GM06990 (cell line): Measurements from ENCODE around the gene RALGAPA2.

Experiments used
- DNase-seq: peaks from one replicate; pipeline ENCODE4 v3.0.0-alpha.2; 2011; ENCODE audit not compliant: insufficient read length; ENCODE audit errors: extremely low read depth
- H3K27me3 ChIP-seq: replicated peaks from 2 replicates; pipeline ENCODE4 v1.6.0; 2011; ENCODE audit warnings: low read length; ENCODE audit not compliant: control insufficient read depth, insufficient read depth
- H3K36me3 ChIP-seq: 2 replicates; pipeline ENCODE4 v1.5.1; 2011; ENCODE audit warnings: low read length; ENCODE audit not compliant: control insufficient read depth, insufficient read depth
- H3K4me3 ChIP-seq: replicated peaks from 2 replicates; pipeline ENCODE4 v1.5.1; 2011; ENCODE audit warnings: low read depth, mild to moderate bottlenecking, control low read depth, low read length
- TF ChIP-seq, protein P1 (sequence below): IDR thresholded peaks from 2 replicates; pipeline ENCODE4 v1.5.1; 2011; ENCODE audit warnings: low read length, control low read depth, mild to moderate bottlenecking, inconsistent platforms; ENCODE audit not compliant: insufficient read depth, poor library complexity, severe bottlenecking

The RALGAPA2 gene

DNA sequence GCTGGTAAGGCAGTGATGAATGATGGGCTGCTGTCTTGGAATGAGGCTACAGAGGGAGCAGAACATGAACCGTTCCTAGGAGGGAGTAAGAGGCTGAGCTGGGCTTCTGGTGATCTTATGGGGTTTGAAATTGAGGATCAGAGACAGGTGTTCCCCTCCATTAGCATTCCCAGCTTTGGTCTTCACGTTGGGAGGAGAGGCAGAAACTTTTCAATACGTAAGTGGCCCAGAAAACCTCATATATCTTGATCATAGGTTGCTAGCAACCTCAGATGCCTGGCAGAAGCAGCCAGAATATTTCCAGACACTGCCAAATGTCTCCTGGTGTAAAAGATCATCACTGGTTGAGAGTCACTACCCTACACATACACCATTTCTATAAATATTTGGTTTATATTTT, 177.4 kb downstream of the RALGAPA2 start:
- H3K27me3 ChIP-seq: no peaks in the 10 kb centered on the region
- H3K36me3 ChIP-seq: peaks cover 2% of the 10 kb centered on the region
- DNase-seq: no peak
- no peak overlapping the region for H3K4me3 ChIP-seq
- TF ChIP-seq, protein P1, sequence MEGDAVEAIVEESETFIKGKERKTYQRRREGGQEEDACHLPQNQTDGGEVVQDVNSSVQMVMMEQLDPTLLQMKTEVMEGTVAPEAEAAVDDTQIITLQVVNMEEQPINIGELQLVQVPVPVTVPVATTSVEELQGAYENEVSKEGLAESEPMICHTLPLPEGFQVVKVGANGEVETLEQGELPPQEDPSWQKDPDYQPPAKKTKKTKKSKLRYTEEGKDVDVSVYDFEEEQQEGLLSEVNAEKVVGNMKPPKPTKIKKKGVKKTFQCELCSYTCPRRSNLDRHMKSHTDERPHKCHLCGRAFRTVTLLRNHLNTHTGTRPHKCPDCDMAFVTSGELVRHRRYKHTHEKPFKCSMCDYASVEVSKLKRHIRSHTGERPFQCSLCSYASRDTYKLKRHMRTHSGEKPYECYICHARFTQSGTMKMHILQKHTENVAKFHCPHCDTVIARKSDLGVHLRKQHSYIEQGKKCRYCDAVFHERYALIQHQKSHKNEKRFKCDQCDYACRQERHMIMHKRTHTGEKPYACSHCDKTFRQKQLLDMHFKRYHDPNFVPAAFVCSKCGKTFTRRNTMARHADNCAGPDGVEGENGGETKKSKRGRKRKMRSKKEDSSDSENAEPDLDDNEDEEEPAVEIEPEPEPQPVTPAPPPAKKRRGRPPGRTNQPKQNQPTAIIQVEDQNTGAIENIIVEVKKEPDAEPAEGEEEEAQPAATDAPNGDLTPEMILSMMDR: no peak

DNA sequence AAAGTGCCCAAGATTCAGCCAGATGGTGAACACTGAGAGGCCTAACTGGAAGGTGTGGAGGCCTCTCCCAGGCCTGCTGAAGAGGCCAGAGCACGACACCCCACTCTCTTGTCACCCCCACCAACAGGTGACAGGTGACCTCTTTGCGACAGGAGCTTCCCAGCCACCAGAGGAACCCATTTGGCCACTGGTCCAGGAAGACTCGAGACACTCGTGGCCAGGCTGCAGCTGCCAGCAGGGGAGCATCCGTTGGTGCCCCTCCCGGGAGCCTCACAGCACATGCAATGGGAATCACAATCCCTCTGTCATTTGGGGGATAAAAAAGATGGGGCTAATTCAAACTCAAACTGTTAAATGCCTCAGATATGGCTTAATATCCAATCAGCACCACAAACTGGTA, 181.2 kb downstream of the RALGAPA2 start:
- H3K4me3 ChIP-seq: no peak overlapping the region
- no peak for DNase-seq
- peaks cover 2% of the 10 kb centered on the region for H3K36me3 ChIP-seq
- H3K27me3 ChIP-seq: no peaks in the 10 kb centered on the region
- TF ChIP-seq, protein P1: no peak

- Histone ChIP-seq H3K36me3 (peaks cover 2% of the 10 kb centered on the region), H3K27me3 (no peaks in the 10 kb centered on the region), H3K4me3 (no peak overlapping the region)
- TF ChIP-seq, protein P1: no peak
- no peak for DNase-seq
Observed at GRCh38 chr20:20530428-20531151, 181.9 kb downstream of the RALGAPA2 start.

DNA sequence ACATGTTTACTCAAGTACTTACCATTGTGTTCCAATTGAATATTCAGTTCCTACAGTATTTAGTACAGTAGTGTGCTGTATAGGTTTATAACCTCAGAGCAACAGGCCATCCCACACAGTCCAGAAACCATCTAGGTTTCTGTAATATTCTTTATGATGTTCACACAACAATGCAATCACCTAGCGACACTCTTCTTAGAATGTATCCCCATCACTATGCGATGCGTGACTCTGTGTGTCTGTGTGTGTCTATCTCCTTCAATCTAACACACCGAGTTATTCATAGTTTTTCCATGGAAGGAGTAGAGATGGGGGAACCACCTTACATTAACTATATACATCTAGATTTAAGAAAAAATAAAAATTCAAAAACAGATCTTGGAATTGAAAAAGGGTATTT, 182.8 kb downstream of the RALGAPA2 start:
- Histone ChIP-seq H3K27me3 (no peaks in the 10 kb centered on the region), H3K4me3 (no peak overlapping the region), H3K36me3 (peaks cover 2% of the 10 kb centered on the region)
- DNase-seq: no peak
- TF ChIP-seq, protein P1: no peak

DNA sequence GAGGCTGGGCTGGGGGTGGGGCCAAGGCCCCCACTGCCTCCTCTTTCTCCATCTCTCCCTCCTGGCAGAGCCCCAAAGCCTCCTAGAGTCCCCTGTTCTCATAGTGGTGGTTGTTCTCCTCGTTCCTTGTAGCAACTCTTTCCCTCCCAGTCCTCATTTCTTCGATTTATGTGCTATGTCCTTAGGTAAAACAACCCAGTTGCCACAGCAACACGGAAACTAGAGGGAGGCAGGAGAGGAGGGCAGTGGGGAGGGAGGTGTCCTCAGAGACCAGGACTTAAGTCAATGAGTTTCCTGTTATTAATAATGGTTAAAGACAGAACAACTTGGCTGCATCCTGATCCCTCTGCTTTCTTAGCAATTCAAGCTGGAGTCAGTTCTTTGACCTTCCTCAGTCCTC, 183.6 kb downstream of the RALGAPA2 start:
- Histone ChIP-seq H3K27me3 (no peaks in the 10 kb centered on the region), H3K36me3 (peaks cover 2% of the 10 kb centered on the region), H3K4me3 (no peak overlapping the region)
- TF ChIP-seq, protein P1: no peak
- no peak for DNase-seq

- no peaks in the 10 kb centered on the region for H3K27me3 ChIP-seq
- H3K4me3 ChIP-seq: no peak overlapping the region
- no peak for DNase-seq
- TF ChIP-seq, protein P1: no peak
- H3K36me3 ChIP-seq: peaks cover 2% of the 10 kb centered on the region
Observed at GRCh38 chr20:20527661-20528060, 184.8 kb downstream of the RALGAPA2 start.
